GM12878 (cell line): ENCODE data around the gene CAPSL. TPM values are rescaled to one million over a fixed set of nuclear protein-coding genes. Genes with fewer than 3 reads are reported as not detected.
A peak's percentile ranks its signal among the peaks of the same experiment; 100 is the strongest.

Experiments used
- ATAC-seq: fragments of 200-7000 bp; cut with Tn5 transposase; 3 replicates; pipeline ENCODE4 v1.9.1; 2020; ENCODE audit warnings: mild to moderate bottlenecking, moderate library complexity
- BruUV-seq: library from RNA; stranded (reverse); fragments of 400-500 nt; replicated peaks from 2 replicates; lab custom pipeline; 2021; lab: Mats Ljungman, UMichigan
- CTCF ChIA-PET: fragments of 300-600 bp; sonication (Branson Sonifier 250); formaldehyde crosslinking; extraction: SDS; loops from one replicate; lab custom pipeline; 2021; ENCODE audit warnings: inconsistent platforms; lab: Yijun Ruan, JAX
- POLR2A ChIA-PET: fragments of 350-600 bp; formaldehyde crosslinking; extraction: SDS; loops from one replicate; lab custom pipeline; 2021; ENCODE audit warnings: inconsistent platforms; lab: Charles Lee
- RAD21 ChIA-PET: fragments of 300-600 bp; sonication (Branson Sonifier 250); formaldehyde crosslinking; loops from one replicate; lab custom pipeline; 2023; ENCODE audit warnings: antibody characterized with exemption; ENCODE audit not compliant: unreplicated experiment; lab: Charles Lee
- SMC1A ChIA-PET: fragments of 300-600 bp; sonication (Branson Sonifier 250); formaldehyde crosslinking; loops from one replicate; lab custom pipeline; 2023; ENCODE audit not compliant: unreplicated experiment, uncharacterized antibody; lab: Charles Lee
- DNase-seq: peaks from one replicate; pipeline ENCODE4 v3.0.0-alpha.2; 2011; ENCODE audit warnings: low read depth, low spot score
- FAIRE-seq: peaks from 3 replicates; lab custom pipeline; 2011; peaks lifted over from hg19 to GRCh38; lab: Jason Lieb, UNC
- H2AFZ ChIP-seq: 2 replicates; pipeline ENCODE4 v1.6.0; 2011; ENCODE audit warnings: low read depth, low read length, control low read depth; ENCODE audit not compliant: control insufficient read depth
- H3K27ac ChIP-seq: 2 replicates; pipeline ENCODE4 v1.5.1; 2011; ENCODE audit warnings: control low read depth; ENCODE audit not compliant: control insufficient read depth, insufficient read depth
- H3K27me3 ChIP-seq, 2 experiments: replicated peaks in 1 of 2; 2 replicates each; pipeline versions ENCODE4 v1.6.0 to v1.6.1; 2011; ENCODE audit warnings: low read length in 1 of 2; ENCODE audit not compliant: control insufficient read depth in 2 of 2, insufficient read depth in 2 of 2
- H3K36me3 ChIP-seq, 2 experiments: 2 replicates each; pipeline ENCODE4 v1.5.1; 2011; ENCODE audit warnings: low read length in 1 of 2; ENCODE audit not compliant: control insufficient read depth in 2 of 2, insufficient read depth in 2 of 2
- H3K4me1 ChIP-seq: 2 replicates; pipeline ENCODE4 v1.6.1; 2011; ENCODE audit warnings: mild to moderate bottlenecking, low read length, moderate library complexity, mixed read lengths; ENCODE audit not compliant: control insufficient read depth, insufficient read depth
- H3K4me2 ChIP-seq: 2 replicates; pipeline ENCODE4 v1.6.0; 2011; ENCODE audit warnings: control low read depth; ENCODE audit not compliant: control insufficient read depth, insufficient read depth
- H3K4me3 ChIP-seq: fragments of 200-600 bp; sonication (generic); 2 replicates; pipeline ENCODE4 v1.5.1; 2016
- H3K79me2 ChIP-seq: 2 replicates; pipeline ENCODE4 v1.6.0; 2011; ENCODE audit warnings: low read length; ENCODE audit not compliant: control insufficient read depth, insufficient read depth
- H3K9ac ChIP-seq: 2 replicates; pipeline ENCODE4 v1.8.0; 2011; ENCODE audit warnings: low read length, control low read depth, mixed read lengths; ENCODE audit not compliant: control insufficient read depth, insufficient read depth
- H3K9me3 ChIP-seq: replicated peaks from 3 replicates; pipeline ENCODE4 v1.5.1; 2011; ENCODE audit warnings: mild to moderate bottlenecking, low read length; ENCODE audit not compliant: control insufficient read depth, insufficient read depth
- H4K20me1 ChIP-seq: 2 replicates; pipeline ENCODE4 v1.6.0; 2011; ENCODE audit not compliant: control insufficient read depth, insufficient read depth
- CEBPB ChIP-seq, 2 experiments: fragments of 150-350 bp in 1 of 2; IDR thresholded peaks; 2 replicates each; pipeline ENCODE4 v1.6.1; 2012 to 2014; ENCODE audit warnings: low read depth in 2 of 2, low read length in 2 of 2, borderline replicate concordance in 1 of 2, inconsistent platforms in 1 of 2
- CTCF ChIP-seq, 3 experiments: IDR thresholded peaks in 2 of 3; conservative IDR thresholded peaks in 1 of 3; 2 replicates each; pipeline ENCODE4 v1.5.1; 2011; ENCODE audit warnings: low read depth in 3 of 3, low read length in 3 of 3, mild to moderate bottlenecking in 3 of 3, control low read depth in 2 of 3, moderate library complexity in 2 of 3, inconsistent platforms in 1 of 3, mixed read lengths in 1 of 3; ENCODE audit not compliant: control insufficient read depth in 2 of 3, insufficient read depth in 1 of 3; ENCODE audit errors: extremely low read depth in 1 of 3
- PRDM15 ChIP-seq: fragments of 450-650 bp; formaldehyde crosslinking; IDR thresholded peaks from 2 replicates; pipeline ENCODE4 v1.4.0; 2020; ENCODE audit warnings: mild to moderate bottlenecking, moderate library complexity
- ZNF274 ChIP-seq: IDR thresholded peaks from one replicate; pipeline ENCODE4 v1.8.0; 2011; ENCODE audit not compliant: insufficient read length, insufficient read depth
- WGBS: methylation state at CpG from one replicate; pipeline ENCODE4 v1.1.6; 2016; ENCODE audit warnings: low lambda C conversion rate; ENCODE audit not compliant: insufficient replicate concordance, insufficient coverage; ENCODE audit errors: missing lambda C conversion rate; 5-methylcytosine and 5-hydroxymethylcytosine counted together
- in situ Hi-C: fragments of 300-500 bp; cut with MboI; formaldehyde crosslinking; loops from 9 replicates; pipeline ENCODE4 v1.14.3; 2018; ENCODE audit warnings: mixed read lengths
- intact Hi-C: fragments of 100-400 bp; cut with micrococcal nuclease; formaldehyde crosslinking; loops from one replicate; pipeline ENCODE4 v1.14.2; 2022; ENCODE audit not compliant: unreplicated experiment
- polyA plus RNA-seq, 11 experiments: library from polyadenylated mRNA; depleted of rRNA in 4 of 11; unstranded in 6 of 11; stranded (reverse) in 5 of 11; fragments of >200 nt; fragmentation: Nextera tagmentation in 4 of 11; fragmentation: Illumina TruSeq in 1 of 11; extraction: Ambion mirVana in 4 of 11; extraction: Trizol in 1 of 11; gene quantifications; 1 replicate in 1 of 11; 2 replicates in 10 of 11; pipeline versions ENCODE4 v1.2.1 to v1.2.3, GENCODE V29; 2011 to 2016; ENCODE audit warnings: inconsistent platforms in 2 of 11, missing spikeins in 2 of 11, low read depth in 1 of 11
- total RNA-seq, 4 experiments: library from RNA; depleted of rRNA in 3 of 4; stranded (reverse); fragments of >200 nt in 3 of 4; fragmentation: Illumina TruSeq in 1 of 4; extraction: Trizol in 1 of 4; gene quantifications; 2 replicates each; pipeline versions ENCODE4 v1.2.1 to v1.2.3, GENCODE V29; 2013 to 2021

CAPSL gene
- total and polyA plus RNA-seq, 10 of the 15 experiments (the other 5 are each of a cell fraction or from before 2014, with no cell fraction given) = 0.19 to 0.57 (median 0.20) TPM; not detected in 7

- TF ChIP-seq PRDM15 (CRISPR knock-in tag) (no peak), CEBPB (IDR thresholded peaks at IDR 0.05; ENCODE audit: borderline replicate concordance in 1 of 2, low read depth in 2 of 2, low read length in 2 of 2) (no peak)
Measured at GRCh38 chr5:35947085-35947484, 8.7 kb upstream of the CAPSL start (continued).

GRCh38 chr5:35939639-35940038 lies 1.2 kb upstream of the CAPSL start:
- in situ Hi-C loops (no loop called here), intact Hi-C loops (no loop called here)
- 26% methylated on average over 3 of the region's 3 CpGs for WGBS
- H3K27me3 ChIP-seq = no peaks in the 10 kb centered on the region; a peak in 1 of 4 replicates
- ChIA-PET SMC1A (no interaction called here), RAD21 (no interaction called here), CTCF (interaction anchor here (0.7 to 1.0 kb wide), 2 partner anchors 25 to 133 kb away, joined by 3 read pairs; no protein-coding TSS in a partner anchor), POLR2A (no interaction called here)
- no peaks in the 10 kb centered on the region for H3K36me3 ChIP-seq
- H3K9me3 ChIP-seq = no peaks in the 10 kb centered on the region
- H4K20me1 ChIP-seq = no peaks in the 10 kb centered on the region
- TF ChIP-seq CTCF (IDR thresholded peaks at IDR 0.05 in 2 of 3, conservative IDR thresholded peaks at IDR 0.05 in 1 of 3; ENCODE audit: control insufficient read depth in 2 of 3, extremely low read depth in 1 of 3, insufficient read depth in 1 of 3, low read depth in 3 of 3, low read length in 3 of 3) = peak in 1 of 3 experiments; percentile 9; a peak in 1 of 6 replicates
- no peak for TF ChIP-seq ZNF274
- FAIRE-seq = no peak
- no peak for DNase-seq
- no peak overlapping the region for H3K27ac ChIP-seq
- no peak for ATAC-seq
- no peak overlapping the region for H3K4me2 ChIP-seq
- no peak overlapping the region for H3K4me3 ChIP-seq
- no peak overlapping the region for H3K9ac ChIP-seq
- H3K79me2 ChIP-seq = no peaks in the 10 kb centered on the region
- no TSS peak for BruUV-seq
- no peak overlapping the region for H2AFZ ChIP-seq
- no peaks in the 10 kb centered on the region for H3K4me1 ChIP-seq
